Measurements from ENCODE around the gene TCAIM.

Gene TCAIM

DNA sequence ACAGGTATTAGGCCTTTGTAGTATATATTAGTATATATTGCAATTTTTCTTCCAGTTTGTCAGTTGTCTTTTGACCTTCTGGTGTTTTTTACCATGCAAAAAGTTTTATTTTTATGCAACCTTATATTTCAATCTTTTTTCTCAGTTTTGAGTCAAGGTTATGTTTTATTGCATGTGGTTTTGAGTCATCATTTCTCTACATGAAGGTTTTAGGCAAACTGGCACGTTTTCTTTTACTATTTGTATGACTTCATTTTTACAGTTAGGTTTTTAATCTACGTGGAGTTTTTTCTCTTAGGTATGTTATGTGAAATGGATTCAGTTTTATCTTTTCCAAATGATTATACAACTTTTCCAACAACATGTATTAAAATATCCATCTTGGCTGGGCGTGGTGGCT is 36.8 kb upstream of the TCAIM start:
- H3K4me3 ChIP-seq (ENCODE audit: low read depth in 1 of 2, low read length in 1 of 2) = no peak overlapping the region
- H3K27me3 ChIP-seq = no peaks in the 10 kb centered on the region
- H3K4me1 ChIP-seq (ENCODE audit: control insufficient read depth in 1 of 2, insufficient read depth in 1 of 2, low read depth in 1 of 2, low read length in 1 of 2) = no peaks in the 10 kb centered on the region
- no peak overlapping the region for H3K27ac ChIP-seq
- no peaks in the 10 kb centered on the region for H3K36me3 ChIP-seq
- H3K9me3 ChIP-seq = no peaks in the 10 kb centered on the region
- TF ChIP-seq, protein P1, sequence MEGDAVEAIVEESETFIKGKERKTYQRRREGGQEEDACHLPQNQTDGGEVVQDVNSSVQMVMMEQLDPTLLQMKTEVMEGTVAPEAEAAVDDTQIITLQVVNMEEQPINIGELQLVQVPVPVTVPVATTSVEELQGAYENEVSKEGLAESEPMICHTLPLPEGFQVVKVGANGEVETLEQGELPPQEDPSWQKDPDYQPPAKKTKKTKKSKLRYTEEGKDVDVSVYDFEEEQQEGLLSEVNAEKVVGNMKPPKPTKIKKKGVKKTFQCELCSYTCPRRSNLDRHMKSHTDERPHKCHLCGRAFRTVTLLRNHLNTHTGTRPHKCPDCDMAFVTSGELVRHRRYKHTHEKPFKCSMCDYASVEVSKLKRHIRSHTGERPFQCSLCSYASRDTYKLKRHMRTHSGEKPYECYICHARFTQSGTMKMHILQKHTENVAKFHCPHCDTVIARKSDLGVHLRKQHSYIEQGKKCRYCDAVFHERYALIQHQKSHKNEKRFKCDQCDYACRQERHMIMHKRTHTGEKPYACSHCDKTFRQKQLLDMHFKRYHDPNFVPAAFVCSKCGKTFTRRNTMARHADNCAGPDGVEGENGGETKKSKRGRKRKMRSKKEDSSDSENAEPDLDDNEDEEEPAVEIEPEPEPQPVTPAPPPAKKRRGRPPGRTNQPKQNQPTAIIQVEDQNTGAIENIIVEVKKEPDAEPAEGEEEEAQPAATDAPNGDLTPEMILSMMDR (IDR thresholded peaks at IDR 0.05) = no peak

DNA sequence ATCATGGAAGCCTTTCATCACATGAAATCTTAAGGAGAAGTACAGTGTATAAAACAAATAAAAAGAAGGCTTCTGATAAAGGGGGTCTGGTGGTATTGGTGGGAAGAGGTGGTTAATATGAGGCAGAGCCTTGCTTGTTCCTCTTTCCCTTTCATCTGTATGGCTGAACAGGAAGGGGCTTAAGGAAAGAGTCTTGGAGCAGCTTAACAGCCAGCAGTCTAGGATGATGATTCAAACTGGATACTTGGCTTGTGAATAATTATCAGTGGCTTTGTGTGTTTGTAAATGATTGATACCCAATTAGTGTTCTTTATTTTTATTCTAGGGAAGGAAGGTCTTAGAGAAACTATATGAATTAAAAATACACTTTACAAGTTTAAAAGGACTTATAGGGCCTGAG is 29.1 kb upstream of the TCAIM start:
- no peaks in the 10 kb centered on the region for H3K27me3 ChIP-seq
- H3K9me3 ChIP-seq = no peaks in the 10 kb centered on the region
- no peaks in the 10 kb centered on the region for H3K36me3 ChIP-seq
- no peaks in the 10 kb centered on the region for H3K4me1 ChIP-seq (ENCODE audit: control insufficient read depth in 1 of 2, insufficient read depth in 1 of 2, low read depth in 1 of 2, low read length in 1 of 2)
- H3K4me3 ChIP-seq (ENCODE audit: low read depth in 1 of 2, low read length in 1 of 2) = no peak overlapping the region
- TF ChIP-seq, protein P1 (IDR thresholded peaks at IDR 0.05) = no peak
- no peak overlapping the region for H3K27ac ChIP-seq

DNA sequence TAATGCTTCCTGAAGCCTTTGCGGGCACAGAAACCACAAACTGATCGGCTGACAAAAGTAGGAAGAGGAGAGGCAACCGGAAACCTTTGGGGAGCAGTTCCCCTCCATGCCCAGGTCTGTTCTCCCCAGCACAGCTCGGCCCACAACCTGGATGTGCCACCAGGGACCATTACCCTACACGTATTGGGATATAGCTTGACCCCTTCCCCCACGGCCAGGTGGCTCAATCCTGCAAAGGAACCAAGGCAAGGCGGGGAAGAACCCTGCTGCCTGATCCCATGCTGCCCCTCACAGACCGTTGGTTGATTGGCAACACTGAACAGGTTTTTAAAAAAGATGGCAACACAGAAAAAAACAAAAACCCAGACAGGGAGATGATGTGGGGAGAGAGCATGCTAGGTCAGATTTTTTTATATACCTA is 19.7 kb upstream of the TCAIM start:
- Histone ChIP-seq H3K9me3 (no peaks in the 10 kb centered on the region), H3K27me3 (no peaks in the 10 kb centered on the region), H3K4me3 (ENCODE audit: low read depth in 1 of 2, low read length in 1 of 2) (no peak overlapping the region), H3K4me1 (ENCODE audit: control insufficient read depth in 1 of 2, insufficient read depth in 1 of 2, low read depth in 1 of 2, low read length in 1 of 2) (peaks cover 6 to 9% of the 10 kb centered on the region in 2 experiments), H3K36me3 (no peaks in the 10 kb centered on the region), H3K27ac (no peak overlapping the region)
- TF ChIP-seq, protein P1 (IDR thresholded peaks at IDR 0.05) = no peak

DNA sequence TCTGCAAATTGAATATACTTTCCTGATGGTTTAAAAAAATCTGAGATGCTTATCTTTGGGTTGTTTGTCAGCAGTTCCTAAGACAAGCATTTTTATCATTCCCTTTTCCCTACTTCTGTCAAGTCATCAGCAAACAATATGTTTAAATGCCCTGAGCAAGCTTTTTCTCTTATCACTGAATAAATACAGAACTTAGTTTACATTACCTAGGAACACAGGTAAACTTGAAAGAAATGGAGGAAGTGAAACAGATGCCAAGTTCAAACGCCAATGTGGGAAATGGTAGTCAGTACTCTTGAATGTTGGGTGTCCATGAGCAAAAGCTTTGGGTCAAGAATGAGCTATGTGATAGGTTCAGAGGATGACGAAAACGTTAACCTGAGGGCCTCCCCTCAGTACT is 17.2 kb upstream of the TCAIM start:
- TF ChIP-seq, protein P1 (IDR thresholded peaks at IDR 0.05) = no peak
- Histone ChIP-seq H3K27ac (no peak overlapping the region), H3K9me3 (no peaks in the 10 kb centered on the region), H3K36me3 (no peaks in the 10 kb centered on the region), H3K4me3 (ENCODE audit: low read depth in 1 of 2, low read length in 1 of 2) (no peak overlapping the region), H3K4me1 (ENCODE audit: control insufficient read depth in 1 of 2, insufficient read depth in 1 of 2, low read depth in 1 of 2, low read length in 1 of 2) (peaks cover 6 to 9% of the 10 kb centered on the region in 2 experiments), H3K27me3 (no peaks in the 10 kb centered on the region)

DNA sequence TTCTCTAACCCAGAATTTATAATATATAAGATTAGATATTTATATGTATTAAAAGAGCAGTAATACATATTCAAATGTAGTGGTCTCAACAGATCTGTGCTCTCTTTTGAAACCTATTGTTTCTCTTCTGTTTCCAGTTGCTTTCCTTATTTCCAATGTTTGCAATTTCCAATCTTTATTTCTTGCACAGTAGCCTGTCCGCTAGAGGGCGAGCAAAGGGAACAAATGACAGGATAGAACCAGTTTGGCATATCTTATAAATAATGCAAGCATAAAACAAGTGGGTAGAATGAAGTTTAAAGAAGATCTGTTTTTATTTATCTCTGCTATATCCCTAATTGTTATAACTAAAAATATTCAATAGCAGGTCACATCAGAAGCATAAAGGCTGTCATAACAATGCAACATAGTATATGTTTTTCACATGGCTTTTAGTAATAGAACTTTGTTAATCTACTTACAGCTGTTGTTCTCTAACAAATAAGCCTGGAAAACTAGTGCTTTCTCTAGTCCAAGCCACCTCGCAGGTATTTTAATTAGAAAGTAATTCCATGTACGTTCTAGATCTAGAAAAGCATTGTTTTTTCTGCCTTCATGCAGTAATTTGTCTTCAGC is 15.1 kb upstream of the TCAIM start:
- Histone ChIP-seq H3K4me1 (ENCODE audit: control insufficient read depth in 1 of 2, insufficient read depth in 1 of 2, low read depth in 1 of 2, low read length in 1 of 2) (peaks cover 6% of the 10 kb centered on the region in 2 experiments), H3K9me3 (no peaks in the 10 kb centered on the region), H3K36me3 (no peaks in the 10 kb centered on the region), H3K27ac (no peak overlapping the region), H3K4me3 (ENCODE audit: low read depth in 1 of 2, low read length in 1 of 2) (no peak overlapping the region), H3K27me3 (no peaks in the 10 kb centered on the region)
- TF ChIP-seq, protein P1 (IDR thresholded peaks at IDR 0.05) = peak; percentile 55

Data from neutrophil (primary cell).